Ishikawa (cell line): ENCODE results near the gene SRSF12.

Source experiments
- CEBPB ChIP-seq: IDR thresholded peaks from 2 replicates; pipeline ENCODE4 v1.6.1; 2012
- CREB1 ChIP-seq: IDR thresholded peaks from 2 replicates; pipeline ENCODE4 v1.6.1; 2012; ENCODE audit warnings: low read depth
- EGR1 ChIP-seq: IDR thresholded peaks from 2 replicates; pipeline ENCODE4 v1.6.1; 2012
- EP300 ChIP-seq: IDR thresholded peaks from 2 replicates; pipeline ENCODE4 v1.6.1; 2012; ENCODE audit warnings: borderline replicate concordance
- FOXM1 ChIP-seq: IDR thresholded peaks from 2 replicates; pipeline ENCODE4 v1.6.1; 2012; ENCODE audit warnings: low read depth, borderline replicate concordance
- MAX ChIP-seq: IDR thresholded peaks from 2 replicates; pipeline ENCODE4 v1.6.1; 2012
- NFIC ChIP-seq: IDR thresholded peaks from 2 replicates; pipeline ENCODE4 v1.6.1; 2012
- RAD21 ChIP-seq: IDR thresholded peaks from 2 replicates; pipeline ENCODE4 v1.6.1; 2012; ENCODE audit warnings: low read depth
- REST ChIP-seq: IDR thresholded peaks from 2 replicates; pipeline ENCODE4 v1.6.1; 2012; ENCODE audit warnings: low read depth, mild to moderate bottlenecking
- TAF1 ChIP-seq: IDR thresholded peaks from 2 replicates; pipeline ENCODE4 v1.6.1; 2012; ENCODE audit warnings: low read depth, mild to moderate bottlenecking
- TCF12 ChIP-seq: IDR thresholded peaks from 2 replicates; pipeline ENCODE4 v1.6.1; 2012; ENCODE audit warnings: low read depth
- TEAD4 ChIP-seq: IDR thresholded peaks from 2 replicates; pipeline ENCODE4 v1.6.1; 2012
- USF1 ChIP-seq: IDR thresholded peaks from 2 replicates; pipeline ENCODE4 v1.6.1; 2012
- YY1 ChIP-seq: IDR thresholded peaks from 2 replicates; pipeline ENCODE4 v1.6.1; 2012; ENCODE audit warnings: low read depth
- ZBTB7A ChIP-seq: IDR thresholded peaks from 2 replicates; pipeline ENCODE4 v1.6.1; 2012; ENCODE audit warnings: low read depth

Gene SRSF12

GRCh38 chr6:89063881-89064280, 54.0 kb downstream of the SRSF12 start:
- TF ChIP-seq CEBPB (no peak), USF1 (no peak), RAD21 (no peak)

- no peak for TF ChIP-seq EGR1
- TF ChIP-seq YY1 = no peak
- no peak for TF ChIP-seq CEBPB
- TF ChIP-seq FOXM1 = no peak
- TF ChIP-seq EP300 = no peak
- no peak for TF ChIP-seq NFIC
- TF ChIP-seq TEAD4 = no peak
- TF ChIP-seq MAX = no peak
- TF ChIP-seq REST = no peak
- no peak for TF ChIP-seq TCF12
- TF ChIP-seq CREB1 = no peak
- no peak for TF ChIP-seq RAD21
- TF ChIP-seq TAF1 = no peak
- TF ChIP-seq ZBTB7A = no peak
- TF ChIP-seq USF1 = no peak
These were observed 58.6 kb downstream of the SRSF12 start for GRCh38 chr6:89059227-89059626.

GRCh38 chr6:89058627-89059026, 59.2 kb downstream of the SRSF12 start:
- TF ChIP-seq REST (no peak), CREB1 (no peak), ZBTB7A (no peak), CEBPB (no peak), YY1 (no peak), EP300 (no peak)

GRCh38 chr6:89057759-89058158, 60.1 kb downstream of the SRSF12 start:
- no peak for TF ChIP-seq YY1

- TF ChIP-seq NFIC = no peak
- TF ChIP-seq YY1 = no peak
- TF ChIP-seq CEBPB = no peak
- no peak for TF ChIP-seq TAF1
- TF ChIP-seq TEAD4 = no peak
- no peak for TF ChIP-seq RAD21
- TF ChIP-seq MAX = no peak
- no peak for TF ChIP-seq EGR1
These were observed 63.7 kb downstream of the SRSF12 start for GRCh38 chr6:89054208-89054607.

- TF ChIP-seq CREB1 (no peak), ZBTB7A (no peak), TEAD4 (no peak), MAX (no peak), TCF12 (no peak), CEBPB (no peak), NFIC (no peak), REST (no peak), TAF1 (no peak)
These were observed 66.2 kb downstream of the SRSF12 start for GRCh38 chr6:89051676-89052075.
